ENCODE data around the gene OTOS. TPM values are rescaled to one million over a fixed set of nuclear protein-coding genes. Genes with fewer than 3 reads are reported as not detected.

Gene OTOS
- total and polyA plus RNA-seq, 4 donors = not detected

DNA sequence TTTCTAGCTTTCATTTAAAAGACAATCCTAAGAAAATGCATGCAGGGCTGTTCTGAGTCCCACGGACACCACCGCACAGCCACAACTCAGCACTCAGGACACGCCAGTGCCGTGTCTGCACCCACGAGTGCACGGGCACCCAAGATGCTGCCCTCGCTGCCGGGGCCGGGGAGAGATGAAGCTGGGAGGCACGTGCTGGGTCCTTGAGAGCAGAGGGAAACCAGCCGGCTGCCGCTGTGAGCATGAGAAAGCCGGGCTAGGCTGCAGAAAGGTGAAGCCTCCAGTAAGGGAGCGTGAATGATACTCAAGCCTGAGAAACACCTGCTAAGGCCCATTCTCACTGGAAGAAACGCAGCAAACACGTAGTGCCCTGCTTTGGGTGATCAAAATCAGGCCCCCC lies 9.2 kb downstream of the OTOS start:
- no peaks in the 10 kb centered on the region for H3K4me1 ChIP-seq (ENCODE audit: control insufficient read depth in 1 of 2, insufficient read depth in 2 of 2, low read length in 2 of 2)
- no peak overlapping the region for H3K27ac ChIP-seq (ENCODE audit: low read depth in 1 of 2, low read length in 2 of 2)
- H3K9me3 ChIP-seq (ENCODE audit: control insufficient read depth, low read length) = peaks cover 3% of the 10 kb centered on the region
- ATAC-seq (ENCODE audit: low FRiP score) (no peak), DNase-seq (peak; percentile 27 to 72)
- no peaks in the 10 kb centered on the region for H3K27me3 ChIP-seq (ENCODE audit: control insufficient read depth in 1 of 2, insufficient read depth in 2 of 2, low read length in 1 of 2)
- no peak overlapping the region for H3K4me3 ChIP-seq (ENCODE audit: low read length in 2 of 2)
- 92 to 96% methylated on average over 16 of the region's 16 CpGs for WGBS, 2 donors
- intact Hi-C loops (cut with DNase I) = no loop called here
- peaks cover 3 to 22% of the 10 kb centered on the region in 2 donors for H3K36me3 ChIP-seq (ENCODE audit: control insufficient read depth in 1 of 2, insufficient read depth in 2 of 2, low read length in 1 of 2)

GRCh38 chr2:240130393-240131195 lies 9.9 kb downstream of the OTOS start:
- Histone ChIP-seq H3K27me3 (ENCODE audit: control insufficient read depth in 1 of 2, insufficient read depth in 2 of 2, low read length in 1 of 2) (no peaks in the 10 kb centered on the region), H3K4me3 (ENCODE audit: low read length in 2 of 2) (no peak overlapping the region), H3K4me1 (ENCODE audit: control insufficient read depth in 1 of 2, insufficient read depth in 2 of 2, low read length in 2 of 2) (no peaks in the 10 kb centered on the region), H3K27ac (ENCODE audit: low read depth in 1 of 2, low read length in 2 of 2) (no peak overlapping the region), H3K36me3 (ENCODE audit: control insufficient read depth in 1 of 2, insufficient read depth in 2 of 2, low read length in 1 of 2) (peaks cover 3 to 22% of the 10 kb centered on the region in 2 donors), H3K9me3 (ENCODE audit: control insufficient read depth, low read length) (peaks cover 6% of the 10 kb centered on the region)
- DNase-seq = peak; percentile 8 to 63
- no peak for ATAC-seq (ENCODE audit: low FRiP score)
- intact Hi-C loops (cut with DNase I) = no loop called here
- WGBS, 2 donors = 92% methylated on average over 23 of the region's 23 CpGs

GRCh38 chr2:240129731-240130392 lies 10.6 kb downstream of the OTOS start:
- Histone ChIP-seq H3K27me3 (ENCODE audit: control insufficient read depth in 1 of 2, insufficient read depth in 2 of 2, low read length in 1 of 2) (no peaks in the 10 kb centered on the region), H3K4me1 (ENCODE audit: control insufficient read depth in 1 of 2, insufficient read depth in 2 of 2, low read length in 2 of 2) (no peaks in the 10 kb centered on the region), H3K9me3 (ENCODE audit: control insufficient read depth, low read length) (peaks cover 6% of the 10 kb centered on the region), H3K4me3 (ENCODE audit: low read length in 2 of 2) (no peak overlapping the region), H3K36me3 (ENCODE audit: control insufficient read depth in 1 of 2, insufficient read depth in 2 of 2, low read length in 1 of 2) (peaks cover 3 to 22% of the 10 kb centered on the region in 2 donors), H3K27ac (ENCODE audit: low read depth in 1 of 2, low read length in 2 of 2) (no peak overlapping the region)
- ATAC-seq (ENCODE audit: low FRiP score) (no peak), DNase-seq (peak; percentile 18 to 67)
- intact Hi-C loops (cut with DNase I) = no loop called here
- WGBS, 2 donors = 95% methylated on average over 22 of the region's 22 CpGs

GRCh38 chr2:240129311-240129710 lies 11.1 kb downstream of the OTOS start:
- Histone ChIP-seq H3K4me1 (ENCODE audit: control insufficient read depth in 1 of 2, insufficient read depth in 2 of 2, low read length in 2 of 2) (no peaks in the 10 kb centered on the region), H3K4me3 (ENCODE audit: low read length in 2 of 2) (no peak overlapping the region), H3K27me3 (ENCODE audit: control insufficient read depth in 1 of 2, insufficient read depth in 2 of 2, low read length in 1 of 2) (no peaks in the 10 kb centered on the region), H3K9me3 (ENCODE audit: control insufficient read depth, low read length) (peaks cover 6% of the 10 kb centered on the region), H3K27ac (ENCODE audit: low read depth in 1 of 2, low read length in 2 of 2) (no peak overlapping the region), H3K36me3 (ENCODE audit: control insufficient read depth in 1 of 2, insufficient read depth in 2 of 2, low read length in 1 of 2) (peaks cover 3 to 22% of the 10 kb centered on the region in 2 donors)
- ATAC-seq (ENCODE audit: low FRiP score) (no peak), DNase-seq (peak; percentile 12 to 15)
- WGBS, 2 donors = 90 to 93% methylated on average over 7 of the region's 7 CpGs
- intact Hi-C loops (cut with DNase I) = no loop called here

DNA sequence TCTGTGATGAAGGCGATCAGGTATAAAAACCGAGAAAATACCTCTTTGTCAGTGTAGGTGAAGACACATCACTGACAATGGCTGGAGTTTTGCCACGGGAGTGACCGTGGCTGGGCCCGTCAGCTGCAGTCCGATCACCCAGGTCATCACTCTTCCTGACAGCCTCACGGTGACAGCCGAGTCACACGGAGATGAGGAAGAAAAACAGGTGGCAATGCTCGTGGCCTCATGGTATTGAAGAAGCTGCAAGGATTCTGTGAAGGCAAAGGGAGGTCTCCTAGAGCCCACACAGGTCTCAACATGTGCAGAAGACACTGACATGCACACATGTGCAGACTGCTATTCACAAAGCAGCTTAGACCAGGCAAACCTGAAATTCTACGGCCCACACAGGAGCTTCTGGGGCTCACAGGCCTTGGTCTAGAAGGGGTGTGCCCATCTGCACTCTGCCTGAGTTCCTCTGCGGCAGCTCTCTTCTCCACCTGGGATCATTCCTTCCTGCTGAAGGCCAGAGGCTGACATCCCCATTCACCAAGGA lies 11.8 kb downstream of the OTOS start:
- no peaks in the 10 kb centered on the region for H3K4me1 ChIP-seq (ENCODE audit: control insufficient read depth in 1 of 2, insufficient read depth in 2 of 2, low read length in 2 of 2)
- peaks cover 3 to 22% of the 10 kb centered on the region in 2 donors for H3K36me3 ChIP-seq (ENCODE audit: control insufficient read depth in 1 of 2, insufficient read depth in 2 of 2, low read length in 1 of 2)
- peaks cover 6% of the 10 kb centered on the region for H3K9me3 ChIP-seq (ENCODE audit: control insufficient read depth, low read length)
- 81 to 86% methylated on average over 12 of the region's 12 CpGs for WGBS, 2 donors
- no peak overlapping the region for H3K27ac ChIP-seq (ENCODE audit: low read depth in 1 of 2, low read length in 2 of 2)
- DNase-seq (peak; percentile 22 to 37), ATAC-seq (ENCODE audit: low FRiP score) (no peak)
- H3K27me3 ChIP-seq (ENCODE audit: control insufficient read depth in 1 of 2, insufficient read depth in 2 of 2, low read length in 1 of 2) = no peaks in the 10 kb centered on the region
- no peak overlapping the region for H3K4me3 ChIP-seq (ENCODE audit: low read length in 2 of 2)
- intact Hi-C loops (cut with DNase I) = no loop called here

DNA sequence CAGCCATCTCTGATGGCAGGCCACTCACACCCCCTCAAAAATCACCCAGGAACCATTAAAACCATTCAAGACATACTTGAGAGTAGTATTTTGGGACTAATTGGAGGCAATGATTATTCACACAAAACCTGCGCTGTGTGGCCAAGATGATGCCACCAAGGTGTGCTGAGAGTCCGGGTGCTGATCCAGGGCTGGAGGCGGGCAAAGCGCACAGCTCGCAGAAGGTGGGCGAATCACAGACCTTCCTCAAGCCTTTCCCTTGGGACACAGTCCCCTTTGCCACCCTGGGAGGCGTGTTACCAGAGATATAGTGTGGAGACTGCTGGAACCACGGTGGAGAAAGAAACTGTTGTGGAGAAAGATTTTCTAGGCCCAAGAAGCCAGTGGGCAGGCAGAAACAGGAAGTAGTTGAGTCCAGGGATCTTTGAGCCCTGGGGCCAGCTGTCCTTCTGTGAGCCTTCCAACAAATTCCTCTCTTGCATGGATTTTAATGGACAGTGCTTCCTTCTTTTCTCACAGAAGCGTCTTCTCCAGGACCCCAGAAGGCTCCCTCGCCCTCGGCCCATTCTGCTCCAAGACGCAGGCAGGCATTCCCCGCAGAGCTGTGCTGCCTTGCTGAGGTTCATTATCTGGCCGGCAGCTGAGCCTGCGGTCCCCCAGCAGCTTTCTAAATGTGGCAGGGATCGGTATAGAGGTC lies 12.4 kb downstream of the OTOS start:
- DNase-seq (peak; percentile 32 to 66), ATAC-seq (ENCODE audit: low FRiP score) (no peak)
- no peak overlapping the region for H3K4me3 ChIP-seq (ENCODE audit: low read length in 2 of 2)
- peaks cover 3 to 22% of the 10 kb centered on the region in 2 donors for H3K36me3 ChIP-seq (ENCODE audit: control insufficient read depth in 1 of 2, insufficient read depth in 2 of 2, low read length in 1 of 2)
- no peak overlapping the region for H3K27ac ChIP-seq (ENCODE audit: low read depth in 1 of 2, low read length in 2 of 2)
- no peaks in the 10 kb centered on the region for H3K27me3 ChIP-seq (ENCODE audit: control insufficient read depth in 1 of 2, insufficient read depth in 2 of 2, low read length in 1 of 2)
- intact Hi-C loops (cut with DNase I) = no loop called here
- WGBS, 2 donors = 94 to 95% methylated on average over 16 of the region's 16 CpGs
- H3K4me1 ChIP-seq (ENCODE audit: control insufficient read depth in 1 of 2, insufficient read depth in 2 of 2, low read length in 2 of 2) = no peaks in the 10 kb centered on the region
- H3K9me3 ChIP-seq (ENCODE audit: control insufficient read depth, low read length) = peaks cover 6% of the 10 kb centered on the region

DNA sequence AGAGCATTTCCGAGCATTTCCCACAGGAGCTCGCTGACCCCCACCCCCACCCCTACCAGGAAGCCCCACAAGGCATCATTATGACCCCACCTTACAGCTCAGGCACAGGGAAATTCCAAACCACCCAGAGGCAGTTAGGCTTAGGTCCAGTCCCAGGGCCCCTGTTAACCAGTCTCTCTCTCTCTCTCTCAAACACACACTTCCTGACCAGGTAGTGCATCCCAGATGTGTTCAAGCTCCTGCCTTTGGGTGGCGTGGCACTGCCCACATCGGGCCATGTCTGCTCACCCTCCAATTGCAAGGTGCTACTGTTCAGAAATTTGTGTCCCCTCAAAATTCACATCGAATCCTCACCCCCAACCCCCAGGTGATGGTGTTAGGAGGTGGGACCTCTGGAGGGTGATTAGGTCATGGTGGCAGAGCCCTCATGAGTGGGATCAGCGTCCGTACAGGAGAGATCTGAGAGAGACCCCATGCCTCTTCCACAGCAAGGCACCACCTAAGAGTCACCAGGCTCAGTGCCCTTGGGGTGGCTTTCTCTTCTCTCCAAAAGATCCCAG lies 13.2 kb downstream of the OTOS start:
- H3K4me3 ChIP-seq (ENCODE audit: low read length in 2 of 2) = no peak overlapping the region
- ATAC-seq (ENCODE audit: low FRiP score) = no peak
- DNase-seq = peak; percentile 8 to 15
- intact Hi-C loops (cut with DNase I) = no loop called here
- H3K27me3 ChIP-seq (ENCODE audit: control insufficient read depth in 1 of 2, insufficient read depth in 2 of 2, low read length in 1 of 2) = no peaks in the 10 kb centered on the region
- no peaks in the 10 kb centered on the region for H3K4me1 ChIP-seq (ENCODE audit: control insufficient read depth in 1 of 2, insufficient read depth in 2 of 2, low read length in 2 of 2)
- peaks cover 6% of the 10 kb centered on the region for H3K9me3 ChIP-seq (ENCODE audit: control insufficient read depth, low read length)
- H3K27ac ChIP-seq (ENCODE audit: low read depth in 1 of 2, low read length in 2 of 2) = no peak overlapping the region
- peaks cover 3 to 20% of the 10 kb centered on the region in 2 donors for H3K36me3 ChIP-seq (ENCODE audit: control insufficient read depth in 1 of 2, insufficient read depth in 2 of 2, low read length in 1 of 2)
- WGBS, 2 donors = 82 to 96% methylated on average over 7 of the region's 7 CpGs

- H3K4me1 ChIP-seq (ENCODE audit: control insufficient read depth in 1 of 2, insufficient read depth in 2 of 2, low read length in 2 of 2) = no peaks in the 10 kb centered on the region
- no peak overlapping the region for H3K27ac ChIP-seq (ENCODE audit: low read depth in 1 of 2, low read length in 2 of 2)
- peak in 1 of 2 donors; percentile 32 for DNase-seq
- H3K4me3 ChIP-seq (ENCODE audit: low read length in 2 of 2) = no peak overlapping the region
- ATAC-seq (ENCODE audit: low FRiP score) = no peak
- WGBS, 2 donors = 92 to 95% methylated on average over 10 of the region's 10 CpGs
- H3K36me3 ChIP-seq (ENCODE audit: control insufficient read depth in 1 of 2, insufficient read depth in 2 of 2, low read length in 1 of 2) = peaks cover 3 to 18% of the 10 kb centered on the region in 2 donors
- no peaks in the 10 kb centered on the region for H3K27me3 ChIP-seq (ENCODE audit: control insufficient read depth in 1 of 2, insufficient read depth in 2 of 2, low read length in 1 of 2)
- peaks cover 6% of the 10 kb centered on the region for H3K9me3 ChIP-seq (ENCODE audit: control insufficient read depth, low read length)
- intact Hi-C loops (cut with DNase I) = no loop called here
Observed at GRCh38 chr2:240126731-240127130, 13.7 kb downstream of the OTOS start.

Measured in aorta (tissue), 5 donors.